ENCODE measurements around the gene PHOSPHO1. TPM values are rescaled to one million over a fixed set of nuclear protein-coding genes. Genes with fewer than 3 reads are reported as not detected.
A peak's percentile ranks its signal among the peaks of the same experiment; 100 is the strongest.
"Not testable (repeated sequence)": the region's sequence is repeated elsewhere in the genome, so short reads cannot be mapped to it uniquely, and the experiment has no call there.

Gene PHOSPHO1
- total RNA-seq, 1 experiment from 2014 or later, result 0.54 TPM

DNA sequence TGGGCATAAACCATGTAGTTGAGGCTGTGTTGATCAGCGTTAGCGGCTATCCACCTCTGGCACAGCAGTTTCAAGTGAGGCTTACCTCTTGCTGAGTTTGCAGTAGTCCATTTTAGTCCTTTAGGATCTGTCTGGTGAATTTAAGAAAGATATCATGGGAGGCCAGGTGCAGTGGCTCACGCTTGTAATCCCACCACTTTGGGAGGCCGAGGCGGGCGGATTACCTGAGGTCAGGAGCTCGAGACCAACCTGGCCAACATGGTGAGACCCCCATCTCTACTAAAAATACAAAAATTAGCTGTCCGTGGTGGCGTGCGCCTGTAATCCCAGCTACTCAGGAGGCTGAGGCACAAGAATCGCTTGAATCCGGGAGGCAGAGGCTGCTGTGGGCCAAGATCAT lies 45.4 kb upstream of the PHOSPHO1 start:
- intact Hi-C loops (cut with micrococcal nuclease; ENCODE audit: unreplicated experiment); H3K27me3 ChIP-seq (ENCODE audit: control insufficient read depth, insufficient read depth, low read length); ATAC-seq; in situ Hi-C loops (cut with HindIII; ENCODE audit: low pct_unique_long_range_greater_than_20kb, low sequenced_read_pairs); H3K9me3 ChIP-seq (ENCODE audit: control insufficient read depth, insufficient read depth, low read depth, low read length); H3K36me3 ChIP-seq (ENCODE audit: control insufficient read depth, insufficient read depth, low read length); BruUV-seq (replicated peaks); DNase-seq (ENCODE audit: low read depth, low spot score); H3K4me3 ChIP-seq (ENCODE audit: low read depth in 2 of 2, low read length in 2 of 2); H3K27ac ChIP-seq (ENCODE audit: low read length); POLR2A ChIA-PET; H3K4me1 ChIP-seq (ENCODE audit: control insufficient read depth, insufficient read depth, low read length): not testable (repeated sequence)
- CTCF ChIA-PET, result interaction anchor here (0.6 kb wide), 1 partner anchor 16 kb away, joined by 4 read pairs; no protein-coding TSS in a partner anchor

DNA sequence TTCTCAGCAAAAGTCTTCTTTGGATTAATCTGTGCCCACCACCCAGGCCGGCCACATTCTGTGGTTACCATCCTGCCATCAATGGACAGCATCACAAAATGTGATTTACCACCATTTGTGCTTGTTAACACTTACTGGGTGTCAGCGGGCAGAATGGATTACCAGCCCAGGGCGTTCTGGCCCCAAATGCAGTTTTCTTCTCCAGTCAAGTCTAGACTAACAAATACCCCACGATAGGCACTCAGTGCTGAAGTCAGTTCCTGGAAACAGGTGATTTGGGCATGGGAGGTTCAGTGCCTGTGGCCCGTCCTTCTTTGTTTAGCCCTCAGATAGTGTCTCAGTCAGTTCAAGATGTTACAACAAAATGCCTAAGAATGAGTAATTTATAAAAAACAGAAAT lies 38.8 kb upstream of the PHOSPHO1 start:
- no peak for ATAC-seq
- no peaks in the 10 kb centered on the region for H3K27me3 ChIP-seq (ENCODE audit: control insufficient read depth, insufficient read depth, low read length)
- in situ Hi-C loops (cut with HindIII; ENCODE audit: low pct_unique_long_range_greater_than_20kb, low sequenced_read_pairs) (no loop called here), intact Hi-C loops (cut with micrococcal nuclease; ENCODE audit: unreplicated experiment) (no loop called here)
- H3K4me3 ChIP-seq (ENCODE audit: low read depth in 2 of 2, low read length in 2 of 2), result no peak overlapping the region
- POLR2A ChIA-PET, result interaction anchor here (0.6 kb wide), 1 partner anchor 55 kb away, joined by 6 read pairs; no protein-coding TSS in a partner anchor
- no peaks in the 10 kb centered on the region for H3K4me1 ChIP-seq (ENCODE audit: control insufficient read depth, insufficient read depth, low read length)
- no peaks in the 10 kb centered on the region for H3K36me3 ChIP-seq (ENCODE audit: control insufficient read depth, insufficient read depth, low read length)
- TF ChIP-seq REST (IDR thresholded peaks at IDR 0.05; ENCODE audit: insufficient read depth in 1 of 2, low read depth in 2 of 2, low read length in 1 of 2), result no peak
- TF ChIP-seq POLR2AphosphoS5 (IDR thresholded peaks at IDR 0.05; ENCODE audit: low read depth, low read length), result no peak
- TF ChIP-seq CTCF (IDR thresholded peaks at IDR 0.05), result no peak
- no peak for TF ChIP-seq TCF7L2 (IDR thresholded peaks at IDR 0.05; ENCODE audit: low read depth, low read length)
- TF ChIP-seq SIN3A (IDR thresholded peaks at IDR 0.05; ENCODE audit: borderline replicate concordance, insufficient read depth, low read depth, low read length), result no peak
- DNase-seq (ENCODE audit: low read depth, low spot score), result no peak
- no peaks in the 10 kb centered on the region for H3K9me3 ChIP-seq (ENCODE audit: control insufficient read depth, insufficient read depth, low read depth, low read length)
- no TSS peak for BruUV-seq (replicated peaks)
- no peak overlapping the region for H3K27ac ChIP-seq (ENCODE audit: low read length)
- CTCF ChIA-PET, result no interaction called here

GRCh38 chr17:49267912-49268311 lies 37.3 kb upstream of the PHOSPHO1 start:
- intact Hi-C loops (cut with micrococcal nuclease; ENCODE audit: unreplicated experiment) (no loop called here), in situ Hi-C loops (cut with HindIII; ENCODE audit: low pct_unique_long_range_greater_than_20kb, low sequenced_read_pairs) (no loop called here)
- Histone ChIP-seq H3K4me3 (ENCODE audit: low read depth in 2 of 2, low read length in 2 of 2) (no peak overlapping the region), H3K27me3 (ENCODE audit: control insufficient read depth, insufficient read depth, low read length) (no peaks in the 10 kb centered on the region), H3K4me1 (ENCODE audit: control insufficient read depth, insufficient read depth, low read length) (no peaks in the 10 kb centered on the region), H3K27ac (ENCODE audit: low read length) (no peak overlapping the region), H3K9me3 (ENCODE audit: control insufficient read depth, insufficient read depth, low read depth, low read length) (no peaks in the 10 kb centered on the region), H3K36me3 (ENCODE audit: control insufficient read depth, insufficient read depth, low read length) (no peaks in the 10 kb centered on the region)
- ChIA-PET POLR2A (no interaction called here), CTCF (no interaction called here)
- no peak for DNase-seq (ENCODE audit: low read depth, low spot score)
- BruUV-seq (replicated peaks), result no TSS peak
- no peak for TF ChIP-seq TCF7L2 (IDR thresholded peaks at IDR 0.05; ENCODE audit: low read depth, low read length)
- TF ChIP-seq CTCF (IDR thresholded peaks at IDR 0.05), result no peak
- no peak for TF ChIP-seq SIN3A (IDR thresholded peaks at IDR 0.05; ENCODE audit: borderline replicate concordance, insufficient read depth, low read depth, low read length)
- no peak for TF ChIP-seq REST (IDR thresholded peaks at IDR 0.05; ENCODE audit: insufficient read depth in 1 of 2, low read depth in 2 of 2, low read length in 1 of 2)
- TF ChIP-seq POLR2AphosphoS5 (IDR thresholded peaks at IDR 0.05; ENCODE audit: low read depth, low read length), result no peak
- peak; percentile 44; the same call in 1 of the 2 replicates for ATAC-seq

Data from Panc1 (cell line).